Esophagus muscularis mucosa (tissue), 3 donors: ENCODE measurements around the gene GABARAP.

ENCODE experiments used
- CTCF ChIP-seq, 3 experiments: fragments of 200-600 bp in 2 of 3; fragments of 450-650 bp in 1 of 3; sonication (generic) in 2 of 3; IDR thresholded peaks; one replicate each; pipeline ENCODE4 v1.5.1; 2017 to 2019; ENCODE audit warnings: antibody characterized with exemption in 3 of 3, mild to moderate bottlenecking in 2 of 3, moderate library complexity in 1 of 3
- POLR2A ChIP-seq: fragments of 450-650 bp; IDR thresholded peaks from one replicate; pipeline ENCODE4 v1.6.1; 2017; ENCODE audit warnings: antibody characterized with exemption, moderate library complexity, mild to moderate bottlenecking, low read depth
- POLR2AphosphoS5 ChIP-seq, 2 donors: sonication (generic); formaldehyde crosslinking; IDR thresholded peaks; one replicate each; pipeline ENCODE4 v1.6.1; 2017; ENCODE audit warnings: antibody characterized with exemption in 2 of 2

- TF ChIP-seq CTCF (IDR thresholded peaks at IDR 0.05) = no peak
- TF ChIP-seq POLR2A = no peak
- no peak for TF ChIP-seq POLR2AphosphoS5 (IDR thresholded peaks at IDR 0.05)
Measured at GRCh38 chr17:7222972-7223292, 19.3 kb downstream of the GABARAP start.
